Stimulated activated naive CD8-positive, alpha-beta T cell treated with anti-CD3 and anti-CD28 coated beads, Interleukin-15, Interleukin-2, amounts not matched to agents 100 U/mL and 50 U/mL, for 24 hours (primary cell): Measurements from ENCODE around the gene TBXA2R.
A peak's percentile ranks its signal among the peaks of the same experiment; 100 is the strongest.

Experiments
- ATAC-seq: fragments of 150-1000 bp; cut with Tn5 transposase; one replicate; pipeline ENCODE4 v1.10.0; 2021
- DNase-seq: peaks from one replicate; pipeline ENCODE4 v3.0.0; 2021

TBXA2R gene

GRCh38 chr19:3551792-3552095, 54.9 kb downstream of the TBXA2R start:
- DNase-seq, result no peak
- ATAC-seq, result no peak

GRCh38 chr19:3550947-3551791, 55.5 kb downstream of the TBXA2R start:
- no peak for ATAC-seq
- no peak for DNase-seq

- DNase-seq, result no peak
- no peak for ATAC-seq
These were observed 56.9 kb downstream of the TBXA2R start for GRCh38 chr19:3549816-3550215.

DNA sequence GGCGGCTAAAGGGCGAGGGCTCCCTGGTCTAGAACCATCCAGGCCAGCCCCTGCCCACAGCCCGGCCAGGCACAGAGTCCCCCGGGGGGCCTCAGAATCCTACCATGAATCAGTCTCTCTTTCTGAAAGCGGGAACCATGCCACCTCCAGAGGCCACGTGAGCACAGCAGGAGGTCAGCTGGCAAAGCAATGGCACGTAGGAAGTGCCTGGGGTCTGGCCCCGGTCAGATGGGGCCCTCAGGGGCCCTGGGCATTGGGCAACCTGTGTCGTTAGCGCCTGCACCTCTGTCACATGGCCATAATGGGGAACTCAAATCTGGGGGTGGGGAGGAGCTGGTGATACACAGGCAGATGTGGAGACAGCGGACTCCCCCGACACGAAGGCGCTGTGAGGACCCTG, 58.1 kb downstream of the TBXA2R start:
- ATAC-seq (no peak), DNase-seq (no peak)

- ATAC-seq (no peak), DNase-seq (no peak)
These were observed 58.9 kb downstream of the TBXA2R start for GRCh38 chr19:3547767-3548282.

GRCh38 chr19:3547301-3547731, 59.4 kb downstream of the TBXA2R start:
- DNase-seq, result peak; percentile 68

GRCh38 chr19:3546119-3546518, 60.6 kb downstream of the TBXA2R start:
- ATAC-seq, result no peak
- no peak for DNase-seq

More at GRCh38 chr19:3547301-3547731, 59.4 kb downstream of the TBXA2R start:
- no peak for ATAC-seq

DNA sequence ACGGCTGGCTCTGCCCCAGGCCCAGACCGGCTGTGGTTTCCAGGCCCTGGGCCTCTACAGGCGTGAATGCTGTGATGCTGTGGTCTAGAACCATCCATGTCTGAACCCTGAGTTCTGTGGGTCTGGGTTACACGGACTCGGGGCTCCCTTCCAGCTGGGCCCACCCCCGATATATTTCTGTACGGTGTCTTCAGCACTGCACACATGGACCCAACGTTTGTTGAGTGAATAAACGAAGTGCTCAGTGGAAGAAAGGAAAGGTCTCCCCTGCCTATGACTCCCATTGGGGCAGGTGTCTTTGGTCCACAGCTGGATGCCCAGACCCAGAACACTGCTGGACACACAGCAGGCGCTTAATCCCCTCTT, 61.0 kb downstream of the TBXA2R start:
- DNase-seq (no peak), ATAC-seq (peak; percentile 6)

GRCh38 chr19:3544742-3545668, 61.7 kb downstream of the TBXA2R start:
- ATAC-seq, result peak; percentile 50
- peak; percentile 90 for DNase-seq
